Fibroblast of the conjunctiva (primary cell): ENCODE data around the gene EXOSC10.
A peak's percentile ranks its signal among the peaks of the same experiment; 100 is the strongest.
"Not testable (repeated sequence)": the region's sequence is repeated elsewhere in the genome, so short reads cannot be mapped to it uniquely, and the experiment has no call there.

Source experiments
- DNase-seq: peaks from one replicate; pipeline ENCODE4 v3.0.0-alpha.2; 2010; ENCODE audit warnings: low read depth

EXOSC10 gene

DNA sequence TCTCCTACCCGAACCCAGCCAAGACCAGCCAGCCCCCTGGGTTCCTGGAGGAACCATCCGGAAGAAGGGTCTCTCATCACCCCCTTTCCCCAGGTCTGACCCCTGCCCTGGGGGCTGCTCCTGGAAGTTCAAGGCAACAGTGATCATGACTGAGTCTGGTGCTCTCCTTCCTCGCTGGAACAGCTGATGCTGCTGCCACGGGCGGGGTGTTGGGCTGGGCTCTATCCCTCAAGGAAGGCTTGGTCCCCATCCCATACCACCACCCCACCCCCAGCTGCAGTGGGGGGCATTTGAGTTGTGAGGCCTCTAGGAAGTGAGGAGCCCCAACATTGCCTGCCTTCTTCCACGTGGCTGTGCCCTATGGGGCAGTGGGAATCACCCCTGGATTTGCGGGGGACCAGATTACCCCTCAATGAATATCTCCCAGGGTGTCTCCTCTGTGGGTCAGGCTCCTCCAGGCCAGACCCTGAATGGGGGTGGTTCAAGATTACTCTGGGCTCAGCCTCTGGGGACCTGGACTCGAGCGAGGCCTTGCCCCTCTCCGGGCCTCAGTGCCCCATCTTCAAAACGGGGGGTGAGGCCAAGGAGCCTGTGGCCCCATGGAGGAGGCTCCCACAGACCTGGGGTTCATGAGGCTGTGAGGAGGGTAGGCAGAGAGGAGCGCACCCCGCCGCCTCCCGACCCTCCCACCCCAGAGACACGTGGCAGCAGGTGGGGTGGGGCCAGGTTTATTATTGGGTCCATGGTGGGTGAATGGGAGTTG is 55.4 kb downstream of the EXOSC10 start:
- no peak for DNase-seq

DNA sequence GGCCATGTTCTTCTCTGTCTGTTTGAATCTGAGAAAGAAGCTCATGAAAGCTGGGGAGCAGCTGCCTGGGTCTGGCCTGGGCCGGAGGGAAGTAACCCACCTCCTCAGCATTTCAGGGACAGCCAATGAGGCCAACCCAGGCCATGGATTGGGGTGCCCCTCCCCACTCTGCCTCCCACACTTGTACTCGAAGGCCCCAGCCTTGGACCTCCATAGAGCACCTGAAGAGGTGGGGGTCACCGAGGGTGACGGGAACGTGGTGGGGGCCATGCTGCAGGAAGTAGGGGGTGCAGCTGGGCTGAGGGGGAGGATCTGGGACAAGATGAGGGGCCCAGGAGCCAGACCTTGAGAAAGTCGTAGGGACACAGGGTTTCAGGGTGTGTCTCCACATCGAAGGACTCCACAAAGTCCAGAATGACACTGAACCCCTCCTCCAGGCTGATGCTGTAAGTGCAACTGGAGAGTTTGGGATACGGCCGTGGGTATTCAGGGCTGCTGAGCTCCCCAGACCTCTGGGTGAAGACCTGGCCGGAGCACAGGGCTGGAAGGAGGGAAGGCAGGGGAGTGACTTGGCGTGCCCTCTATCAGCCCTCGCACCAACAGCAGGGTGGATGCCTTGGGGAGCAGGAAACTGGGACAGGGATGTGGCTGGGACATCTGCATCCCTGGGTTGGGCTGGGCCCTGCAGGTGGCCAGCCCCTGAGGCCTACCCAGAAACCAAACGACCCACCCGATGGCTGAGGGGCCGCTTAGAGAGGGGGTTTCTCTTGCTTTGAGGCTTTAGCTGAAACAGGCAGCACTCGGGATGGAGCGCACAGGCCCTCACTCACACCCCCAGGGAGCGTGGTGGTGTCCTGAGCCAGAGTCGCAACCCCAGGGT is 56.4 kb downstream of the EXOSC10 start:
- DNase-seq = no peak

DNA sequence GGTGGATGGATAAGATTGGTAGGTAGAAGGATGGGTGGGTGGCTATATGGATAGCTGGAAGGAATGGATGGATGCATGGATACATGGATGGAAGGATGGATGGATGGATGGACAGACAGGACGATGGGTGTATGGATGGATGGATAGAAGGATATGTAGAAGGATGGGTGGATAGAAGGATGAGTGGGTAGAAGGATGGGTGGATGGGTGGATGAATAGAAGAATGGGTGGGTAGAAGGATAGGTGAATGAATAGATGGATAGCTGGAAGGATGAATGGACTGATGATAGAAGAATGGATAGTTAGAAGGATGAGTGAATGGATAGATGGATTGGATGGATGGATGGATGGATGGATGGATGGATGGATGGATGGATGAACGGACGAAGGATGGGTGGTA is 57.6 kb downstream of the EXOSC10 start:
- no peak for DNase-seq

DNA sequence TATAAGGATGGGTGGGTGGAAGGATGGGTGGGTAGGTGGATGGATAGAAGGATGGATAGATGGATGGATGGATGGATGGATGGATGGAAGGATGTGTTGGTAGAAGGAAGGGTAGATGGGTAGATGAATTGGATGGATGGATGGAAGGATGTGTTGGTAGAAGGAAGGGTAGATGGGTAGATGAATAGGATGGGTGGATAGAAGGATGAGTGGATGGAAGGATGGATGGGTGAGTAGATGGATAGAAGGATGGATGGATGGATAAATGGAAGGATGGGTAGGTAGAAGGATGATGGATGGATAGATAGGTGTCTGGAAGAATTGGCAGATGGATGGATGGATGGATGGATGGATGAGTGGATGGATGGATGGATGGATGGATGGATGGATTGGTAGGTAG is 58.6 kb downstream of the EXOSC10 start:
- no peak for DNase-seq

DNA sequence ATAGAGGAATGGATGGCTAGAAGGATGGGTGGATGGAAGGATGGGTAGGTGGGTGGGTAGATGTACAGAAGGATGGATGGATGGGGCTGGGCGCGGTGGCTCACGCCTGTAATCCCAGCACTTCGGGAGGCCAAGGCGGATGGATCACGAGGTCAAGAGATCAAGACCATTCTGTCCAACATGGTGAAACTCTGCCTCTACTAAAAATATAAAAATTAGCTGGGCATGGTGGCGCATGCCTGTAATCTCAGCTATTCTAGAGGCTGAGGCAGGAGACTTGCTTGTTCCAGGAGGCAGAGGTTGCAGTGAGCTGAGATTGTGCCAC is 59.6 kb downstream of the EXOSC10 start:
- DNase-seq = not testable (repeated sequence)

DNA sequence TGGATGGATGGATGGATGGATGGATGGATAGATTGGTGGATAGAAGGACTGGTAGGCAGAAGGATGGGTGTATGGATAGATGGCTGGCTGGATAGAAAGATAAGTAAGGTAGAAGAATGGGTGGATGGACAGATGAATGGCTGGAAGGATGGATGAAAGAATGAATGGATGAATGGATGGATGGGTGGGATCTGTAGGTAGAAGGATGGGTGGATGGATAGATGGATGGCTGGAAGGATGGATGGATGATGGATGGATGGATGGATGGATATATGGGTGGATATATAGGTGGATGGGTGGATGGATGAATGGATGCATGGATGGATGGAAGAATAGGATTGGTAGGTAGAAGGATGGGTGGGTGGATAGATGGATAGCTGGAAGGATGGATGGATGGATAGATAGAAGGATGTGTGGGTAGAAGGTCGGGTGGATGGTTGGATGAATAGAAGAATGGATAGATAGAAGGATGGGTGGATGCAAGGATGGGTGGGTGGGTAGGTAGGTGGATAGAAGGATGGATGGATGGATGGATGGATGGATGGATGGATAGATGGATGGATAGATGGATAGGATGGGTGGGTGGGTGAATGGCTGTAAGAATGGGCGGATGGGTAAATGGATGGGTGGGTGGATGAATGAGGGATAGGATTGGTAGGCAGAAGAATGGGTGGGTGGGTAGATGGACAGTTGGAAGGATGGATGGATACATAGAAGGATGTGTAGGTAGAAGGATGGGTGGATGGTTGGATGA is 60.1 kb downstream of the EXOSC10 start:
- no peak for DNase-seq

DNA sequence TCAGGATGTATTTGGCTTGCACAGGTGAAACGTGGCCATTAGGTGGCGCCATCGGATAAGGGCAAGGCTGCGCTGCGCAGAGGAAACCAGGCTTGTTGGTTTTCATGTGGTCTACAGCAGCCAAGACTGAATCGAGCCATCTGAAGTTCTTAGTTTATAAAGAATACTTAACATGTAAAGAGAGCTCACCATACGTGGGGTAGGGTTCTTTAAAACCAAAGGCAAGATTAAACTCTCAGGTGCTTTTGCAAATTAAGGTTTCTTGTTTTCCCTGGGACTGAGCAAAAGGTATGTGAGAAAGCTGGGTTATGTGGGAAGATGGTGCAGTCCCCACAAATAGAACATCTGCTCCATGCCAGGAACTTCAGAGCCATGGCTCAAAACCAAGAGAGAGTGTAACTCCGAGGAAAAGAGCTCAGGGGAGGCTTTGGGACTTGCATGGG is 61.9 kb downstream of the EXOSC10 start:
- DNase-seq = peak; percentile 83

DNA sequence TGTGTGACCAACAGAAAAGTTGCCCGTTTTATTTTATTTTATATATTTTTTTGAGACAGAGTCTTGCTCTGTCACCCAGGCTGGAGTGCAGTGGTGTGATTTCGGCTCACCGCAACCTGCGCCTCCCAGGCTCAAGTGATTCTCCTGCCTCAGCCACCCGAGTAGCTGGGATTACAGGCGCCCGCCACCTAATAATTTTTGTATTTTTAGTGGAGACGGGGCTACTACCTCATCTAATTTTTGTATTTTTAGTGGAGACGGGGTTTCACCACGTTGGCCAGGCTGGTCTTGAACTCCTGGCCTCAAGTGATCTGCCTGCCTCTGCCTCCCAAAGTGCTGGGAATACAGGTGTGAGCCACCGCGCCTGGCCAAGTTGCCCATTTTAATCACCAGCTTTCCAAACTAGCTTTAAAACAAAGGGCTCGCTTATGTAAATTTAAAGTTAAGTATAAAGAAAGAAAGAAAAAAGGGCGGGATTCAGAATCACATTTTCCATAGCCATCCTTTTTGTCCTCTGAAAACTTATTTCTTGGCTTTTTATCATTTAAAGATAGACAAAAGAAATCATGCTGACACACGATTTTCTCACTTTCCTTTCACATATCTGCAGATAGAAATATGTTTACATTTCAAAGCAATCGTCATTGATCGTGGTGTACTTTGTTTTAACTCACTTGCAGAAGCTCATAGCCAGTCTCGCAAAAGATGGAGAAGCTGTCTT is 62.5 kb downstream of the EXOSC10 start:
- not testable (repeated sequence) for DNase-seq

DNA sequence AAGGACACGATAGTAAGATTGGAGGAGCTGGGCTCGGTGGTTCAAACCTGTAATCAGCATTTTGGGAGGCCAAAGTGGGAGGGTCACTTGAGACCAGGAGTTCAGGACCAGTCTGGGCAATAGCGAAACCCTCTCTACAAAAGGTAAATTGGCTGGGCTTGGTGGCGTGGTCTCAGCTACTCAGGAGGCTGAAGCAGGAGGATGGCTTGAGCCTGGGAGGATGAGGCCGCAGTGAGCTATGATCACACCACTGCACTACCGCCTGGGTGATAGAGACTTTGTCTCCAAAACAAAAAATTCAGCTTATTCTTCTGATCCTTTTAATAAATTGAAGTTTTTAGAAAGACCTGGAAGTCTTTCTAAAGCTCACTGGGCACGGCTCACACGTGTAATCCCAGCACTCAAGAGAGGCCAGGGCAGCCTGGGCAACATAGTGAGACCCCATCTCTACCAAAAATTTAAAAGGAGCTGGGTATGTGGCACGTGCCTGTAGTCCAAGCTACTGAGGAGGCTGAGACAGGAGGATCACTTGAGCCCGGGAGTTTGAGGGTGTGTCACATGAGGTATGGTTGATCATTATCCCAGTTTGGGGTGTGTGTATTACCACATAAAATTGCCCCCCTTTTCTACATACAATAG is 67.9 kb downstream of the EXOSC10 start:
- no peak for DNase-seq

DNA sequence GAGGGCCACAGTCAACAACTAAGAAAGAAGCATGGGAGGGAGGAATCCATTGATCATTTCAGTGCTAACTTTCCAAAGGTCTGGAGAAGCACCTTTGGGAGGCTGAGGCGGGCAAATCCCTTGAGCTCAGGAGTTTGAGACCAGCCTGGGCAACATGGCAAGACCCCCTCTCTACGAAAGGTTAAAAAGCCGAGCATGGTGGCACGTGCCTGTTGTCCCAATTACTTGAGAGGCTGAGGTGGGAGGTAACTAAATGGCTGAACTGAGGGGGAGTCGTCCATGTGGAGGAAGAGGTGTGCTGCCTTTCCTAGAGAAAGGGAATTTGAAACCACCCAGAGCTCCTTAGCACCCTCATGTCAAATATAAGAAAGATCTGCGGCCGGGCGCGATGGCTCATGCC is 68.8 kb downstream of the EXOSC10 start:
- no peak for DNase-seq

DNA sequence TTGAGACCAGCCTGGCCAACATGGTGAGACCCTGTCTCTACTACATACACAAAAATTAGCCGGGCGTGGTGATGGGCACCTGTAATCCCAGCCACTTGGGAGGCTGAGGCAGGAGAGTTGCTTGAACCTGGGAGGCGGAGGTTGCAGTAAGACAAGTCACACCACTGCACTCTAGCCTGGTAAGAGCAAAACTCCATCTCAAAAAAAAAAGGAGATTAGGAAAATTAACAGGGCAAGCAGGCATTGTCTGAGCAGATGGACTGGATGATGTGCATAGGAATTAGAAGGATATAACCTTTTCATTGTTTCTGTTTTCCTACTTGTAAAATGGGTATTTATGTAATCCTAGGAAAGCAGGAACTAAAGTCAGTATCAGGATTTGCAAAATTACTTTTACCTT is 71.7 kb downstream of the EXOSC10 start:
- DNase-seq = no peak

DNA sequence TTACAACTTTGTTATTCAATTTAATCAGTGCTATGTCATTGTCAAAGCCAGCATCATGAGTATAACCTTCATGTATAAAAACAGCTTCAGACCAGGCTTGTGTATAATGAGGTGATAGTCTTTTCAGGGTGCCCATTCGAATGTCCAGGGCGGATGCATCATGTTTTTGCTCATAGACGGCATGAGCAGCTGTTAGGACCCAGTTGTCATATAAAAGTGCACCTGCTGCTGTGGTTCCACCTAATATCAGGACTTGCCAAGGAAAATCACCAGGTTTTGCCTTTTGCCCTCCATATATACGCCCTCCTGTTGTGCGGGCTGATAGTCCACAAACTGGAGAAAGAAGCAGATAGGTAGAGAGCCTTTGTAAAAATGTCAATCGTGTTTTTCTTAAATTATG is 72.4 kb downstream of the EXOSC10 start:
- DNase-seq = no peak

DNA sequence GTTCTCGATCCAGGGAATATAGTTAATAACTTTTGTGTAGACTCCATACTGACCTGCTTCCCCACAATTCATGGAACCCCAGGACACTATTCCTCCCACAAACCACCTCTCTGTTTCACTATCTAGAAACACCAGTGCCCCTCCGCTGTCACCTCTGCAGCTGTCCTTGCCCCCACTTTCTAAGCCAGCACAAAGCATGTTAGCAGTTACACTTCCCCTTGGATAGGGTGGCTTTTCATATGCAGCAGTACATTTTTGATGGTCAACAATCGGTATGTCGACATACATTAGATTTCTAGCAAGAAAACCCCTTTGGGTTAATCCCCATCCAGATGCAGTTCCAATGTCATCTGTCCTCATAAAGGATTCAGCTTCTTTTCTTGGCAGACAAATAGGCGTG is 72.8 kb downstream of the EXOSC10 start:
- no peak for DNase-seq

DNA sequence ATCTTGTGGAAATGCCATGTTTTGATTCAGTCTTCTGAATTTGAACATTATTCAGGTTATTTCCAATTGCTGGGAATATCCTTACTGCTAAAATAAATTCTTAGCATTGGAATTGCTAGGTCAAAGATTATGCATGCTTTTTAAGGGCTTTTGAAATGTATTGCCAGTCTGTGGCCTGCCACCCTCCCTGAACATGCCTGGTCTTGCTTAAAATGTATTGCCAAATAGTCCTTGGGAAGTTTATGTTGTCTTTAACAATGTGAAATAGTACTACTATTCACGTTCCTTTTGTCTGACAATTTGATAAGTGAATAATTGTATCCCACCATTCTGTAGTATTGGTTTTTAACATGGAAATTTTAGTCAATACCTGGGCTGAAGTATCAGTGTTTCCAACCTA is 73.6 kb downstream of the EXOSC10 start:
- DNase-seq = no peak

DNA sequence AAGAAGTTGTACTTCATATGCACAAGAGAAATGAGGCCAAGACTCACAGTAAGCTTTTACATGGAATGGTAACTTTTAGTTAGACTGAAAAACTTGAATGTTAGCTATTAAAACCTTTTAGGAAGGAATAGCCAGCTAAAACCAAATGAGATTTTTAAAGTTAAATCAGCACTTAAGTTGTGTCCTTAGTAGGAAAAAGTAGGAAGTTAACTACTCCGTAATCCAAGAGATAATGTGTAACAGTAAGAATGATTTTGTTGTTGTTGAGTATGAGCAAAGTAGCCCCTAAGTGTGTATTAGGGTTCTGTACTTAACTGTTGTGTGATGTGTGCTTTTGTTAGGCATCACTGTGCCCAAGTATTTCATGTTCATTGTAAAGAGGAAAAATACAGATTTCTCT is 74.1 kb downstream of the EXOSC10 start:
- no peak for DNase-seq

DNA sequence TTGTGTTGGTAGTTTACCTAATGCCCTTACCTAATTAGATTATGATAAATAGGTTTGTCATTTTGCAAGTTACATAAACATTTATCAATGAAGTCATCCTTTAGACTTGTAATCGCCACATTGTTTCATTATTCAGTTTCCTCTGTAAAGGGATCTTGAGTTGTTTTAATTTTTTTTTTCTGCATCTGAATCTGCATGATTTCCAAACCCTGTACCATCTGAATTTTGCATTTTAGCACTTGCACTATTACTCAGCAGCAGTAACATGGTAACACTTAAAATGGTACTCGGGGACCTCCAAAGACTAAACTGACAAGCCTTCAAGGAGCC is 74.8 kb downstream of the EXOSC10 start:
- no peak for DNase-seq

DNA sequence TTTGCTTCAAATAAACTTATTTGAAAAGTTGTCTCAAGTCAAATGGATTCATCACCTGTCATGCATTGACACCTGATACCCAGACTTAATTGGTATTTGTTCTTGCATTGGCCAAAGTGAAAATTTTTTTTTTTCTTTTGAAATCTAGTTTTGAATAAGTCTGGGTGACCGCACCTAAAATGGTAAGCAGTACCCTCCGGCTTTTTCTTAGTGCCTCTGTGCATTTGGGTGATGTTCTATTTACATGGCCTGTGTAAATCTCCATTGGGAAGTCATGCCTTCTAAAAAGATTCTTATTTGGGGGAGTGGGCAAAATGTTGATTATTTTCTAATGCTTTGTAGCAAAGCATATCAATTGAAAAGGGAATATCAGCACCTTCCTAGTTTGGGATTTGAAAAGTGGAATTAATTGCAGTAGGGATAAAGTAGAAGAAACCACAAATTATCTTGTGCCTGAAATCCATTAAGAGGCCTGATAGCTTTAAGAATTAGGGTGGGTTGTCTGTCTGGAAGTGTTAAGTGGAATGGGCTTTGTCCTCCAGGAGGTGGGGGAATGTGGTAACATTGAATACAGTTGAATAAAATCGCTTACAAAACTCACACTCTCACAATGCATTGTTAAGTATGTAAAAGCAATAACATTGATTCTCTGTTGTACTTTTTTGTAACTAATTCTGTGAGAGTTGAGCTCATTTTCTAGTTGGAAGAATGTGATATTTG is 75.4 kb downstream of the EXOSC10 start:
- no peak for DNase-seq

DNA sequence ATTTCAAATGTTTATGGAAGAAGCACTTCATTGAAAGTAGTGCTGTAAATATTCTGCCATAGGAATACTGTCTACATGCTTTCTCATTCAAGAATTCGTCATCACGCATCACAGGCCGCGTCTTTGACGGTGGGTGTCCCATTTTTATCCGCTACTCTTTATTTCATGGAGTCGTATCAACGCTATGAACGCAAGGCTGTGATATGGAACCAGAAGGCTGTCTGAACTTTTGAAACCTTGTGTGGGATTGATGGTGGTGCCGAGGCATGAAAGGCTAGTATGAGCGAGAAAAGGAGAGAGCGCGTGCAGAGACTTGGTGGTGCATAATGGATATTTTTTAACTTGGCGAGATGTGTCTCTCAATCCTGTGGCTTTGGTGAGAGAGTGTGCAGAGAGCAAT is 76.5 kb downstream of the EXOSC10 start:
- no peak for DNase-seq

DNA sequence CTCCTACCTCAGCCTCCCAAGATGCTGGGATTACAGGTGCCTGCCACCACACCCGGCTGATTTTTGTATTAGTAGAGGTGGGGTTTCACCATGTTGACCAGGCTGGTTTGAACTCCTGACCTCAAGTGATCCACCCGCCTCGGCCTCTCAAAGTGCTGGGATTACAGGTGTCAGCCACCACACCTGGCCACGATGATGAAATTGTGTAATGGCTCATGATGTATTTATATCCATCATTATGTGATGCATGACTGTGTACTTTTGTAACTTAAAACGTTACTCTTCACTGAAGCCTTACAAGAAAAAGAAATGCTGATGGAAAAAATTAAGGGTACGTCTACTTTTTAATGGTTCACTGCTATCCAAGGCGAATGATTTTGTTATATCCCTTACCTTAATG is 79.7 kb downstream of the EXOSC10 start:
- no peak for DNase-seq

DNA sequence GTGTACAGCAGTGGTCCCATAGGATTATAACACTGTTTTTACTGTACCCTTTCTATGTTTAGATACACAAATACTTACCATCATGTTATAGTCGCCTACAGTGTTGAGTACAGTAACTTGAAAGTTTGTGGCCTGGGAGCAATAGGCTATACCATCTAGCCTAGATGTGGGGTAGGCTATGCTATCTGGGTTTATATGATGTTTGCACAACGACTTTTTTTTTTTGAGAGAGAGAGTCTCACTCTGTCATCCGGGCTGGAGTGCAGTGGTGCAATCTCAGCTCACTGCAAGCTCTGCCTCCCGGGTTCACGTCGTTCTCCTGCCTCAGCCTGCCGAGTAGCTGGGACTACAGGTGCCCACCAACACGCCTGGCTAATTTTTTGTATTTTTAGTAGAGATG is 80.3 kb downstream of the EXOSC10 start:
- not testable (repeated sequence) for DNase-seq
